Activated CD4-positive, alpha-beta T cell treated with anti-CD3 and anti-CD28 coated beads for 1 hour (primary cell): ENCODE results near the gene LCAT.

ENCODE experiments used
- DNase-seq: peaks from one replicate; pipeline ENCODE4 v3.0.0-alpha.2; 2020

The LCAT gene

GRCh38 chr16:67968400-67969253 is 24.7 kb upstream of the LCAT start, which contains the start of gene SLC12A4:
SLC12A4 (minus strand) TSS chr16:67968637; CDS start chr16:67968553, 84 bp downstream.
- peak; percentile 73 for DNase-seq

- DNase-seq = no peak
Observed at GRCh38 chr16:67967958-67968399, 24.1 kb upstream of the LCAT start.

GRCh38 chr16:67967183-67967957 is 23.4 kb upstream of the LCAT start:
- DNase-seq = no peak

- no peak for DNase-seq
Observed at GRCh38 chr16:67966549-67967182, 22.7 kb upstream of the LCAT start.

- DNase-seq = no peak
Observed at GRCh38 chr16:67965668-67966548, 22.0 kb upstream of the LCAT start.

- no peak for DNase-seq
Observed at GRCh38 chr16:67964477-67965131, 20.7 kb upstream of the LCAT start.

GRCh38 chr16:67963662-67964321 is 19.9 kb upstream of the LCAT start:
- no peak for DNase-seq

GRCh38 chr16:67963292-67963661 is 19.4 kb upstream of the LCAT start:
- no peak for DNase-seq

GRCh38 chr16:67962135-67962534 is 18.2 kb upstream of the LCAT start:
- no peak for DNase-seq

GRCh38 chr16:67961551-67961957 is 17.6 kb upstream of the LCAT start:
- no peak for DNase-seq

- no peak for DNase-seq
Observed at GRCh38 chr16:67959536-67960329, 15.8 kb upstream of the LCAT start.

GRCh38 chr16:67957622-67958021 is 13.7 kb upstream of the LCAT start:
- DNase-seq = no peak

GRCh38 chr16:67954421-67955196 is 10.7 kb upstream of the LCAT start:
- DNase-seq = no peak

- DNase-seq = no peak
Observed at GRCh38 chr16:67953641-67954375, 9.9 kb upstream of the LCAT start.

GRCh38 chr16:67951485-67951884 is 7.6 kb upstream of the LCAT start:
- DNase-seq = no peak

- DNase-seq = no peak
Observed at GRCh38 chr16:67950335-67950843, 6.5 kb upstream of the LCAT start.

GRCh38 chr16:67949645-67950044 is 5.7 kb upstream of the LCAT start:
- DNase-seq = no peak

- DNase-seq = no peak
Observed at GRCh38 chr16:67948015-67948414, 4.1 kb upstream of the LCAT start.
